Spleen (tissue), 7 donors: ENCODE data around the gene GSG1L.

ENCODE experiments used
- CTCF ChIP-seq, 11 experiments: fragments of 200-600 bp in 7 of 11; fragments of 450-650 bp in 4 of 11; sonication (generic) in 4 of 11; IDR thresholded peaks in 8 of 11; conservative IDR thresholded peaks in 3 of 11; 1 replicate in 7 of 11; 2 replicates in 4 of 11; pipeline versions ENCODE4 v1.4.0 to v1.8.0; 2016 to 2021; ENCODE audit warnings: antibody characterized with exemption in 11 of 11, inconsistent platforms in 4 of 11, mild to moderate bottlenecking in 1 of 11
- POLR2A ChIP-seq, 3 donors: fragments of 450-650 bp; IDR thresholded peaks; one replicate each; pipeline ENCODE4 v1.5.1; 2017; ENCODE audit warnings: antibody characterized with exemption in 3 of 3, mild to moderate bottlenecking in 1 of 3
- POLR2AphosphoS5 ChIP-seq, 3 donors: sonication (generic); formaldehyde crosslinking; IDR thresholded peaks; one replicate each; pipeline ENCODE4 v1.5.1; 2017; ENCODE audit warnings: antibody characterized with exemption in 3 of 3
- donor health status: DM: no; HTN: no; CAD: no; lungs with moderate emphysema.
- donor health status: DM: no; HTN: no; CAD: no.
- donor health status: DM: no; HTN: no; CAD: no.

- TF ChIP-seq CTCF (IDR thresholded peaks at IDR 0.05 in 8 of 11, conservative IDR thresholded peaks at IDR 0.05 in 3 of 11) (no peak), POLR2A (IDR thresholded peaks at IDR 0.05) (no peak), POLR2AphosphoS5 (IDR thresholded peaks at IDR 0.05) (no peak)
These were observed 24.0 kb downstream of the GSG1L start for GRCh38 chr16:28039493-28039892.
